KMS-11 (cell line): ENCODE data around the gene KRT1.

ENCODE experiments used
- H2AFZ ChIP-seq: fragments of 200-600 bp; sonication (generic); 2 replicates; pipeline ENCODE4 v1.6.1; 2016; ENCODE audit warnings: antibody characterized with exemption, mixed run types, low read depth
- H3K27ac ChIP-seq: fragments of 200-600 bp; sonication (generic); 2 replicates; pipeline ENCODE4 v1.6.1; 2016; ENCODE audit warnings: mild to moderate bottlenecking, mixed run types
- H3K27me3 ChIP-seq: fragments of 200-600 bp; sonication (generic); 2 replicates; pipeline ENCODE4 v1.6.1; 2017; ENCODE audit warnings: mild to moderate bottlenecking, low read depth, mixed run types, moderate library complexity; ENCODE audit not compliant: insufficient read depth
- H3K36me3 ChIP-seq: fragments of 200-600 bp; sonication (generic); 2 replicates; pipeline ENCODE4 v1.6.1; 2017; ENCODE audit warnings: mild to moderate bottlenecking, mixed run types; ENCODE audit not compliant: insufficient read depth
- H3K4me1 ChIP-seq: fragments of 200-600 bp; sonication (generic); 2 replicates; pipeline ENCODE4 v1.6.1; 2016; ENCODE audit warnings: mild to moderate bottlenecking, low read depth, mixed run types; ENCODE audit not compliant: poor library complexity, severe bottlenecking
- H3K4me2 ChIP-seq: fragments of 200-600 bp; sonication (generic); 2 replicates; pipeline ENCODE4 v1.7.0; 2016; ENCODE audit warnings: mild to moderate bottlenecking, mixed run types
- H3K4me3 ChIP-seq: fragments of 200-600 bp; sonication (generic); IDR thresholded peaks from 2 replicates; pipeline ENCODE4 v1.6.1; 2017; ENCODE audit warnings: low read depth, low read length, mixed read lengths; ENCODE audit not compliant: insufficient read depth
- H3K79me2 ChIP-seq: fragments of 200-600 bp; sonication (generic); 2 replicates; pipeline ENCODE4 v1.6.1; 2016; ENCODE audit warnings: low read depth, mixed run types; ENCODE audit not compliant: insufficient read depth
- H3K9ac ChIP-seq: fragments of 200-600 bp; sonication (generic); 2 replicates; pipeline ENCODE4 v1.6.1; 2016; ENCODE audit warnings: mild to moderate bottlenecking, mixed run types
- H4K20me1 ChIP-seq: fragments of 200-600 bp; sonication (generic); 2 replicates; pipeline ENCODE4 v1.6.1; 2016; ENCODE audit warnings: mild to moderate bottlenecking, mixed run types; ENCODE audit not compliant: insufficient read depth
- CTCF ChIP-seq: fragments of 200-600 bp; sonication (generic); conservative IDR thresholded peaks from 2 replicates; pipeline ENCODE4 v1.6.1; 2017; ENCODE audit warnings: low read depth, mild to moderate bottlenecking, antibody characterized with exemption, low read length, moderate library complexity, mixed read lengths

Gene KRT1

DNA sequence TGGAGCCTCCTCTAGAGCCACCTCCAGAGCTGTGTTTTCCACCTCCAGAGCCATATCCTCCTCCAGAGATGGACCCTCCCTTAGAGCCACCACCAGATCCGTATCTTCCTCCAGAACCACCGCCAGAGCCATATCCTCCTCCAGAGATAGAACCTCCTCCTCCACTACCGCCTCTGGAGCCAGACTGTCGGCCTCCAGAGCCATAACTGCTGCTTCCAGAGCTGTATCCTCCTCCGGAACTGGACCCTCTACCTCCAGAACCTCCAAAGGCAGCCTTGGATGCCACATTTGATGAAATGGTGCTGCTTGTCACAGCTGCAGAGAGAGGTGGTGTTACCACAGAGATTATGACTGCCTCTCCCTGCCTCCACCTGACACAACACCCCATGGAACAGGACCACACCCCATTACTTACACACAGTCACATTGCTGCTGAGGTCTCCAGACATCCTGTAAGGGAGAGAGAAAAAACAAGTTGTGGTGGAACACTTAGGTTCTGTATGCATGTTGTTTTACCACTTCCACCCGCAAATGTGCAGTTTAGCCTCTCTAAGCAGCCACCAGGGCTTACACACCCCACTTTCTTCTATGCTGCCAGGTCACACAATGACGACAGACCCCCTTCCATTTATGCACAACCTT is 35.0 kb downstream of the KRT1 start:
- no peaks in the 10 kb centered on the region for H3K4me1 ChIP-seq
- H4K20me1 ChIP-seq = no peaks in the 10 kb centered on the region
- H3K27ac ChIP-seq = no peak overlapping the region
- H3K4me3 ChIP-seq = no peak overlapping the region
- no peak overlapping the region for H2AFZ ChIP-seq
- H3K36me3 ChIP-seq = no peaks in the 10 kb centered on the region
- no peak overlapping the region for H3K4me2 ChIP-seq
- no peaks in the 10 kb centered on the region for H3K79me2 ChIP-seq
- no peak overlapping the region for H3K9ac ChIP-seq
- TF ChIP-seq CTCF = no peak
- peaks cover 37% of the 10 kb centered on the region; the same call in 1 of the 2 replicates for H3K27me3 ChIP-seq

GRCh38 chr12:52644078-52644415 is 36.2 kb downstream of the KRT1 start:
- TF ChIP-seq CTCF = no peak
- Histone ChIP-seq H3K79me2 (no peaks in the 10 kb centered on the region), H3K27me3 (peaks cover 37% of the 10 kb centered on the region; the same call in 1 of the 2 replicates), H3K27ac (no peak overlapping the region), H3K4me3 (no peak overlapping the region), H3K9ac (no peak overlapping the region), H2AFZ (no peak overlapping the region), H3K36me3 (no peaks in the 10 kb centered on the region), H3K4me2 (no peak overlapping the region), H4K20me1 (no peaks in the 10 kb centered on the region), H3K4me1 (no peaks in the 10 kb centered on the region)

DNA sequence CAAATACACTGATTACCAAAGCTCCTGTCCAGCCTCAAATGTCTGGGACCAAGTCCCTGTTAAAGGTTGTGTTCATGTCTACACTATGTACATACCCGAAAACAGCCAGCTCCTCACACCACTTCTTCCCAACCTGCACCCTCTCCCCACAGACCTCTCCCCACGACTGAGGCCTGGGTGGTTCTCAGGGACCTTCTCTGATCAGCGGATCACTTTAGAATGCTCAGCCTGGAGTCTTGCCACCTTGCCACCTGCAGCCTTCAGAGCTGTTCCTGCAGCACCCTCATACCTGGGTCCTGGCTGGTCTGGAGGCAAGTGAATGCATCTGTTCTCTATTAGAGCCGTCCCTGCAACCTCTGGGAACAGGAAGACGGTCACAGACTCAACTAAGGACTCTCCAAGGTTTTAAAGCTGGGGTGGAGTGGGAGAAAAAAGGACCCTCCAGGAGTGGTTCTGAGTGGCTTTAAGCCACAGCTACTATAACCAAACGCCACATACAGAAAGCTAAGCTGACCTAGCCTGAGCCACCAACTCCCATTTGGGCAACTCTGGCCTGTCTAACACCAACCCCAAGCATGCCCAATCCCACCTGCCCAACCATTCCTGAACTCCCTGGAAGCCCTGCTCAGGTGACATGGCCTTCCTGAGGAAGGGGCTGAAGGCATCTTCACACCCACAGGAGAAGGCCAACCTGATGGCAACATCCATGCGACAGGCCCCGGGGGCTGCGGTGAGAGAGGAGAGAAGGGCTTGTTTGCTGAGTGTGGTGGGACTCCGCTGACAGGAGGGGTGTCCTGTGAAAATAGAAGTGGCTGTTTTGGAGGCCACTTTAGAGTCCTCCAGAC is 36.8 kb downstream of the KRT1 start:
- no peaks in the 10 kb centered on the region for H4K20me1 ChIP-seq
- no peak overlapping the region for H2AFZ ChIP-seq
- H3K4me3 ChIP-seq = no peak overlapping the region
- TF ChIP-seq CTCF = no peak
- H3K27me3 ChIP-seq = peaks cover 37% of the 10 kb centered on the region; the same call in 1 of the 2 replicates
- H3K27ac ChIP-seq = no peak overlapping the region
- H3K4me1 ChIP-seq = no peaks in the 10 kb centered on the region
- H3K9ac ChIP-seq = no peak overlapping the region
- no peaks in the 10 kb centered on the region for H3K79me2 ChIP-seq
- H3K4me2 ChIP-seq = no peak overlapping the region
- H3K36me3 ChIP-seq = no peaks in the 10 kb centered on the region

GRCh38 chr12:52641468-52641867 is 38.7 kb downstream of the KRT1 start:
- Histone ChIP-seq H3K36me3 (no peaks in the 10 kb centered on the region), H3K4me2 (no peak overlapping the region), H3K79me2 (no peaks in the 10 kb centered on the region), H3K27me3 (peaks cover 28% of the 10 kb centered on the region; the same call in 1 of the 2 replicates), H3K4me1 (no peaks in the 10 kb centered on the region), H3K4me3 (no peak overlapping the region), H2AFZ (no peak overlapping the region), H3K27ac (no peak overlapping the region), H3K9ac (no peak overlapping the region), H4K20me1 (no peaks in the 10 kb centered on the region)
- TF ChIP-seq CTCF = no peak
